ENCODE measurements around the gene RPP30. TPM values are rescaled to one million over a fixed set of nuclear protein-coding genes. Genes with fewer than 3 reads are reported as not detected.
A peak's percentile ranks its signal among the peaks of the same experiment; 100 is the strongest.

The RPP30 gene
- total RNA-seq, 3 donors from 2014 or later: 31.8 to 48.7 (median 40.3) TPM

- no peaks in the 10 kb centered on the region for H3K4me1 ChIP-seq
- no peak for DNase-seq (ENCODE audit: low spot score in 2 of 2)
- H3K36me3 ChIP-seq: no peaks in the 10 kb centered on the region
- no peaks in the 10 kb centered on the region for H3K27me3 ChIP-seq
- intact Hi-C loops (cut with DNase I; ENCODE audit: low total_unique reads): no loop called here
- no peak overlapping the region for H3K27ac ChIP-seq
- TF ChIP-seq POLR2A (IDR thresholded peaks at IDR 0.05) (no peak), CTCF (IDR thresholded peaks at IDR 0.05) (no peak), POLR2AphosphoS5 (IDR thresholded peaks at IDR 0.05) (no peak)
- H3K4me3 ChIP-seq: no peak overlapping the region
- no peaks in the 10 kb centered on the region for H3K9me3 ChIP-seq
Observed at GRCh38 chr10:90924552-90924951, 52.8 kb downstream of the RPP30 start.

GRCh38 chr10:90925079-90926029 lies 53.6 kb downstream of the RPP30 start:
- Histone ChIP-seq H3K4me1 (peaks cover 0 to under 1% of the 10 kb centered on the region in 2 donors), H3K27me3 (no peaks in the 10 kb centered on the region), H3K36me3 (no peaks in the 10 kb centered on the region), H3K4me3 (no peak overlapping the region), H3K9me3 (no peaks in the 10 kb centered on the region), H3K27ac (no peak overlapping the region)
- intact Hi-C loops (cut with DNase I; ENCODE audit: low total_unique reads): no loop called here
- no peak for DNase-seq (ENCODE audit: low spot score in 2 of 2)
- TF ChIP-seq CTCF (IDR thresholded peaks at IDR 0.05) (no peak), POLR2AphosphoS5 (IDR thresholded peaks at IDR 0.05) (no peak), POLR2A (IDR thresholded peaks at IDR 0.05) (no peak)

GRCh38 chr10:90927293-90927692 lies 55.5 kb downstream of the RPP30 start:
- Histone ChIP-seq H3K27ac (no peak overlapping the region), H3K27me3 (no peaks in the 10 kb centered on the region), H3K4me1 (peaks cover 0 to 9% of the 10 kb centered on the region in 2 donors), H3K36me3 (no peaks in the 10 kb centered on the region), H3K9me3 (no peaks in the 10 kb centered on the region), H3K4me3 (no peak overlapping the region)
- TF ChIP-seq POLR2AphosphoS5 (IDR thresholded peaks at IDR 0.05) (no peak), CTCF (IDR thresholded peaks at IDR 0.05) (no peak), POLR2A (IDR thresholded peaks at IDR 0.05) (no peak)
- DNase-seq (ENCODE audit: low spot score in 2 of 2): no peak
- intact Hi-C loops (cut with DNase I; ENCODE audit: low total_unique reads): no loop called here

DNA sequence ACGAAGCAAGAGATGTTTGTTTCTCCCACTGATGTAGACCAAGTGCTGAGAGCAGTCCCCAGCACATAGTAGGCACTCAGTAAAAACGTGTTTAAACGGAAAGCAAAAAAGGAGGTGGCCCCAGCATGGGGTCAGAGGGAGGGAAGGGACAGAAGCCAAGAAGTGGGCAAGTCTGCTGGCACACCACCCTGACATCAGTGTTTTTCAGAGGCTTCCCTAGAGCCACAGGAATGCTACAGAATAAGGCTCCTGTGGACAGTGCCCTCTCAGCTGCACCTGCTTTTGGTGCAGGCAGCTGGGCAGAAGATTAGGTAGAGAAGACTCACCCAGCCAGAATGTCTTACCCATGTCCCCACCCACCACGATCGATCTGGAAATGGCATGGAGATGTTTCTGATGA lies 57.4 kb downstream of the RPP30 start:
- Histone ChIP-seq H3K4me3 (no peak overlapping the region), H3K36me3 (no peaks in the 10 kb centered on the region), H3K27ac (peak overlapping the region; percentile 62 to 87), H3K9me3 (no peaks in the 10 kb centered on the region), H3K4me1 (peaks cover 0 to 9% of the 10 kb centered on the region in 2 donors), H3K27me3 (no peaks in the 10 kb centered on the region)
- DNase-seq (ENCODE audit: low spot score in 2 of 2): no peak
- intact Hi-C loops (cut with DNase I; ENCODE audit: low total_unique reads): no loop called here
- no peak for TF ChIP-seq CTCF (IDR thresholded peaks at IDR 0.05)
- TF ChIP-seq POLR2A (IDR thresholded peaks at IDR 0.05): no peak
- TF ChIP-seq POLR2AphosphoS5 (IDR thresholded peaks at IDR 0.05): no peak
